ENCODE data around the gene PROZ. TPM values are rescaled to one million over a fixed set of nuclear protein-coding genes. Genes with fewer than 3 reads are reported as not detected.

The PROZ gene
- total RNA-seq, 2 experiments from 2014 or later: not detected

- no peaks in the 10 kb centered on the region for H3K4me1 Mint-ChIP-seq (ENCODE audit: low read depth)
- no peak overlapping the region for H3K4me3 Mint-ChIP-seq
- no peak overlapping the region for H3K4me3 ChIP-seq (ENCODE audit: low read length)
- no peak overlapping the region for H3K27ac ChIP-seq (ENCODE audit: low read depth in 1 of 2, low read length in 2 of 2)
- H3K27me3 ChIP-seq (ENCODE audit: control insufficient read depth in 1 of 2, insufficient read depth in 2 of 2, low read length in 2 of 2): peaks cover 0 to 3% of the 10 kb centered on the region in 2 experiments
- ATAC-seq (ENCODE audit: poor library complexity) (no peak), DNase-seq (no peak)
- no peaks in the 10 kb centered on the region for H3K4me1 ChIP-seq (ENCODE audit: insufficient read depth, low read length)
- intact Hi-C loops (cut with DNase I, micrococcal nuclease): no loop called here
- ChIA-PET CTCF (no interaction called here), POLR2A (no interaction called here)
- no peaks in the 10 kb centered on the region for H3K36me3 Mint-ChIP-seq (ENCODE audit: low read depth)
- peaks cover 0 to 7% of the 10 kb centered on the region in 2 experiments for H3K9me3 ChIP-seq (ENCODE audit: control insufficient read depth in 1 of 2, insufficient read depth in 1 of 2, low read length in 2 of 2)
- no peak for TF ChIP-seq CTCF (IDR thresholded peaks at IDR 0.05)
- no peaks in the 10 kb centered on the region for H3K9me3 Mint-ChIP-seq
- H3K27ac Mint-ChIP-seq: no peak overlapping the region
- H3K27me3 Mint-ChIP-seq: no peaks in the 10 kb centered on the region
- H3K36me3 ChIP-seq (ENCODE audit: insufficient read depth, low read length): no peaks in the 10 kb centered on the region
Measured at GRCh38 chr13:113142876-113143275, 15.6 kb upstream of the PROZ start.

GRCh38 chr13:113143466-113144254 lies 14.8 kb upstream of the PROZ start:
- CTCF ChIA-PET: no interaction called here

GRCh38 chr13:113144255-113144629 lies 14.2 kb upstream of the PROZ start:
- no peak overlapping the region for H3K4me3 Mint-ChIP-seq
- no peak overlapping the region for H3K4me3 ChIP-seq (ENCODE audit: low read length)
- H3K27ac ChIP-seq (ENCODE audit: low read depth in 1 of 2, low read length in 2 of 2): no peak overlapping the region
- H3K4me1 Mint-ChIP-seq (ENCODE audit: low read depth): no peaks in the 10 kb centered on the region
- H3K9me3 Mint-ChIP-seq: no peaks in the 10 kb centered on the region
- peaks cover 0 to 3% of the 10 kb centered on the region in 2 experiments for H3K27me3 ChIP-seq (ENCODE audit: control insufficient read depth in 1 of 2, insufficient read depth in 2 of 2, low read length in 2 of 2)
- ChIA-PET CTCF (no interaction called here), POLR2A (no interaction called here)
- H3K9me3 ChIP-seq (ENCODE audit: control insufficient read depth in 1 of 2, insufficient read depth in 1 of 2, low read length in 2 of 2): peaks cover 0 to 7% of the 10 kb centered on the region in 2 experiments
- DNase-seq: no peak
- intact Hi-C loops (cut with DNase I, micrococcal nuclease): no loop called here
- no peak overlapping the region for H3K27ac Mint-ChIP-seq
- H3K36me3 Mint-ChIP-seq (ENCODE audit: low read depth): no peaks in the 10 kb centered on the region
- no peaks in the 10 kb centered on the region for H3K27me3 Mint-ChIP-seq
- no peaks in the 10 kb centered on the region for H3K4me1 ChIP-seq (ENCODE audit: insufficient read depth, low read length)
- ATAC-seq (ENCODE audit: poor library complexity): no peak
- no peaks in the 10 kb centered on the region for H3K36me3 ChIP-seq (ENCODE audit: insufficient read depth, low read length)
- TF ChIP-seq CTCF (IDR thresholded peaks at IDR 0.05): no peak

More at GRCh38 chr13:113143466-113144254, 14.8 kb upstream of the PROZ start:
- no peaks in the 10 kb centered on the region for H3K27me3 Mint-ChIP-seq
- no peaks in the 10 kb centered on the region for H3K36me3 Mint-ChIP-seq (ENCODE audit: low read depth)
- no peaks in the 10 kb centered on the region for H3K4me1 ChIP-seq (ENCODE audit: insufficient read depth, low read length)
- ATAC-seq (ENCODE audit: poor library complexity) (no peak), DNase-seq (no peak)
- H3K9me3 ChIP-seq (ENCODE audit: control insufficient read depth in 1 of 2, insufficient read depth in 1 of 2, low read length in 2 of 2): peaks cover 0 to 7% of the 10 kb centered on the region in 2 experiments
- H3K27ac ChIP-seq (ENCODE audit: low read depth in 1 of 2, low read length in 2 of 2): no peak overlapping the region
- intact Hi-C loops (cut with DNase I, micrococcal nuclease): no loop called here
- no peak overlapping the region for H3K4me3 Mint-ChIP-seq
- no peaks in the 10 kb centered on the region for H3K9me3 Mint-ChIP-seq
- no peak overlapping the region for H3K27ac Mint-ChIP-seq
- H3K4me1 Mint-ChIP-seq (ENCODE audit: low read depth): no peaks in the 10 kb centered on the region
- no peaks in the 10 kb centered on the region for H3K36me3 ChIP-seq (ENCODE audit: insufficient read depth, low read length)
- TF ChIP-seq CTCF (IDR thresholded peaks at IDR 0.05): no peak
- H3K4me3 ChIP-seq (ENCODE audit: low read length): no peak overlapping the region
- peaks cover 0 to 3% of the 10 kb centered on the region in 2 experiments for H3K27me3 ChIP-seq (ENCODE audit: control insufficient read depth in 1 of 2, insufficient read depth in 2 of 2, low read length in 2 of 2)
- POLR2A ChIA-PET: no interaction called here
